ENCODE measurements around the gene DYNC1H1. TPM values are rescaled to one million over a fixed set of nuclear protein-coding genes. Genes with fewer than 3 reads are reported as not detected.

Gene DYNC1H1
- 254 and 343 TPM in 2 replicates for total RNA-seq

DNA sequence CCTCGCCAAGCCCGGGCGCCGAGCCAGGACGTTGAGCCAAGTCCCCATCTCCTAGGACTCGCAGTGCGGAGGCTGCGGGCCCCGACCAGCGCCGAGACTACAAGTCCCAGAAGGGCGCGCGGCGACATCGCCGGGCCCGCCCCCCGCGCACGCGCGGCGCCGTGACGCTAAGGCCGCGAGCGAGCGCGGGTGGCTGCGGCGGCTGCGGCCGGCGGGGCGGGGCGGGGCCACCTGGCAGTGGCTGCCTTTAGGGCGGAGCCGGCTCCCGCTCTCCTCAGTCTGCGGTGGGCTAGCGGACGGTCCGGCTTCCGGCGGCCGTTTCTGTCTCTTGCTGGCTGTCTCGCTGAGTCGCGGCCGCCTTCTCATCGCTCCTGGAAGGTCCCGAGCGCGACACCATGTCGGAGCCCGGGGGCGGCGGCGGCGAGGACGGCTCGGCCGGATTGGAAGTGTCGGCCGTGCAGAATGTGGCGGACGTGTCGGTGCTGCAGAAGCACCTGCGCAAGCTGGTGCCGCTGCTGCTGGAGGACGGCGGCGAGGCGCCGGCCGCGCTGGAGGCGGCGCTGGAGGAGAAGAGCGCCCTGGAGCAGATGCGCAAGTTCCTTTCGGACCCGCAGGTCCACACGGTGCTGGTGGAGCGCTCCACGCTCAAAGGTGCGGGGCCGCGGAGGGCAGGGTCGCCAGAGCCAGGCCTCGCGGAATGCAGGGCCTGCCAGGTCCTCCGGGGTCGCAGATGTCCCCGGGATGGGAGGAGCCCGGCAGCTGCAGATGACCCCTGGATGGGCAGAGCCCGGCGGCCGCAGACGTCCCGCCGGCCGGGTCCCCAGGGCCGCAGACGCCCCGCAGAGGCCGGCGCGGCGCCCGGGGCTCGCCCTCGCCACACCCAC is at the start of gene DYNC1H1:
Gene DYNC1H1, plus strand, starts transcription at position 277 of the 884 bp plus-strand sequence. Its CDS starts 119 bp downstream, at position 396.

DNA sequence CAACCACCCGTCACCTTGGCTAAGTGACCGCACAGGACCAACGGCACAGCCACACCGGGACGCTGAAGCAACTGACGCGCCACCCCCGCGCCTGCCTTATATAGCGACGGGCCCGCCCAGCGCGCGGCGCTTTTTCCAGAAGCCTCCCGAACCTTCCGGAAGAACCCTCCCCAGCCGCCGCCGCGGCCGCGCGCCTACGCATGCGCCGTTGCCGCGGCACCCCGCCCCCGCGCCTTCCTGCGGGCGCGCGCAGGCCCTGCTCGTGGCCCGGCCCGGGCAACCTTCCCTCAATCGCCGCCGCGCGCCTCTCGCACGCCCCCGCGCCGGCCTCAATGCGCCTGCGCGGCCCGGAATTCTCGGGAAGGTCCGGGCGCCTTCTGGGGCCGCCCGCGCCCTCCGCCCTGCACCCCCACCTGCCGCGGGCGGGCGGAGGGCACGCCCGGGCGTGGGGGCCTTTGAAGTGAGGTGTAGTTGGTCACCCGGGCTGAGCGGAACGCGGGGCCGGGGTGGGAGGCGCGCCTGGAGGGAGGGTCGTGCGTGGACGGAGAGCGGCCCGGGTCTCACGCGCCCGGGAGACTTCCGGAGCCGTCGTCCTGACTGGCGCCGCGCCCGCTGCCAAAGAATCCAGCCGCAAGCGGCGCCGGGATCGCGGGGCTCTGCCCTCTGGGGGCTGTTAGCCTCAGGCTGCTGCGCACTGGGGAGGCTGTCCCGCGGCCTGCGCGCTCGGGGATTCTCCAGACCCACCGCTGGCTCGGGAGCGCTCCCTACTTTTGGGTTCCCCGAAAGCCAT is 122.8 kb downstream of the DYNC1H1 start, which contains the start of gene HSP90AA1:
Gene HSP90AA1, minus strand, starts transcription at position 73 of the 790 bp plus-strand sequence. CDS start 666 bp downstream, outside the sequence.

Other genes with a start within 250 kb of the DYNC1H1 start
- gene PPP2R5C, start 202.9 kb upstream of the DYNC1H1 start, total RNA-seq: 80.6 and 82.6 TPM in 2 replicates
- 160 and 248 TPM in 2 replicates for gene HSP90AA1, start 122.5 kb downstream of the DYNC1H1 start, total RNA-seq
- 12.7 and 15.5 TPM in 2 replicates for gene WDR20, start 175.3 kb downstream of the DYNC1H1 start, total RNA-seq

All from smooth muscle cell of bladder (primary cell).